IPS-20b (cell line): Measurements from ENCODE around the gene MED13L.

Experiments used
- H3K27ac ChIP-seq: one replicate; pipeline ENCODE4 v1.5.1; 2013; ENCODE audit warnings: low read length
- H3K27me3 ChIP-seq: 2 replicates; pipeline ENCODE4 v1.6.1; 2013; ENCODE audit warnings: mild to moderate bottlenecking, low read length, inconsistent platforms; ENCODE audit not compliant: insufficient read depth
- H3K36me3 ChIP-seq: 2 replicates; pipeline ENCODE4 v1.6.1; 2013; ENCODE audit warnings: low read depth, mild to moderate bottlenecking, inconsistent platforms, low read length, moderate library complexity; ENCODE audit not compliant: insufficient read depth
- H3K4me1 ChIP-seq: 2 replicates; pipeline ENCODE4 v1.6.1; 2013; ENCODE audit warnings: mild to moderate bottlenecking, control low read depth, inconsistent platforms, low read length, moderate library complexity; ENCODE audit not compliant: insufficient read depth
- H3K4me3 ChIP-seq: 2 replicates; pipeline ENCODE4 v1.5.1; 2013; ENCODE audit warnings: mild to moderate bottlenecking, low read length, inconsistent platforms
- H3K9ac ChIP-seq: 2 replicates; pipeline ENCODE4 v1.6.1; 2013; ENCODE audit warnings: low read depth, mild to moderate bottlenecking, inconsistent platforms, low read length, moderate library complexity
- H3K9me3 ChIP-seq: 2 replicates; pipeline ENCODE4 v1.6.1; 2013; ENCODE audit warnings: mild to moderate bottlenecking, low read depth, low read length, inconsistent platforms; ENCODE audit not compliant: insufficient read depth

The MED13L gene

GRCh38 chr12:115960868-115961802 lies 316.4 kb downstream of the MED13L start:
- Histone ChIP-seq H3K9me3 (no peaks in the 10 kb centered on the region), H3K27ac (no peak overlapping the region), H3K9ac (no peak overlapping the region), H3K36me3 (peaks cover 75% of the 10 kb centered on the region), H3K4me1 (no peaks in the 10 kb centered on the region), H3K27me3 (no peaks in the 10 kb centered on the region), H3K4me3 (no peak overlapping the region)

- Histone ChIP-seq H3K27me3 (no peaks in the 10 kb centered on the region), H3K36me3 (peaks cover 44% of the 10 kb centered on the region), H3K9ac (no peak overlapping the region), H3K27ac (no peak overlapping the region), H3K9me3 (no peaks in the 10 kb centered on the region), H3K4me3 (no peak overlapping the region), H3K4me1 (peaks cover 4% of the 10 kb centered on the region)
These were observed 319.7 kb downstream of the MED13L start for GRCh38 chr12:115957686-115958290.

GRCh38 chr12:115956659-115957058 lies 320.8 kb downstream of the MED13L start:
- H3K9ac ChIP-seq, result no peak overlapping the region
- no peak overlapping the region for H3K27ac ChIP-seq
- no peaks in the 10 kb centered on the region for H3K9me3 ChIP-seq
- peaks cover 34% of the 10 kb centered on the region for H3K36me3 ChIP-seq
- H3K27me3 ChIP-seq, result no peaks in the 10 kb centered on the region
- H3K4me3 ChIP-seq, result no peak overlapping the region
- H3K4me1 ChIP-seq, result peaks cover 5% of the 10 kb centered on the region

GRCh38 chr12:115956236-115956635 lies 321.3 kb downstream of the MED13L start:
- Histone ChIP-seq H3K4me3 (no peak overlapping the region), H3K9ac (no peak overlapping the region), H3K4me1 (peaks cover 5% of the 10 kb centered on the region), H3K36me3 (peaks cover 30% of the 10 kb centered on the region), H3K9me3 (no peaks in the 10 kb centered on the region), H3K27ac (no peak overlapping the region), H3K27me3 (no peaks in the 10 kb centered on the region)

- Histone ChIP-seq H3K27ac (no peak overlapping the region), H3K9ac (no peak overlapping the region), H3K27me3 (no peaks in the 10 kb centered on the region), H3K4me3 (no peak overlapping the region), H3K4me1 (peaks cover 5% of the 10 kb centered on the region), H3K36me3 (peaks cover 12% of the 10 kb centered on the region; the same call in 1 of the 2 replicates), H3K9me3 (no peaks in the 10 kb centered on the region)
These were observed 324.0 kb downstream of the MED13L start for GRCh38 chr12:115953450-115953849.

- no peak overlapping the region for H3K4me3 ChIP-seq
- H3K36me3 ChIP-seq, result peaks cover 8% of the 10 kb centered on the region; the same call in 1 of the 2 replicates
- peaks cover 5% of the 10 kb centered on the region for H3K4me1 ChIP-seq
- H3K27me3 ChIP-seq, result no peaks in the 10 kb centered on the region
- H3K9ac ChIP-seq, result no peak overlapping the region
- H3K9me3 ChIP-seq, result no peaks in the 10 kb centered on the region
- H3K27ac ChIP-seq, result no peak overlapping the region
These were observed 324.5 kb downstream of the MED13L start for GRCh38 chr12:115953031-115953430.

- no peak overlapping the region for H3K27ac ChIP-seq
- H3K9me3 ChIP-seq, result no peaks in the 10 kb centered on the region
- H3K9ac ChIP-seq, result no peak overlapping the region
- H3K4me3 ChIP-seq, result no peak overlapping the region
- H3K36me3 ChIP-seq, result no peaks in the 10 kb centered on the region
- H3K27me3 ChIP-seq, result no peaks in the 10 kb centered on the region
- peaks cover 5% of the 10 kb centered on the region for H3K4me1 ChIP-seq
These were observed 326.5 kb downstream of the MED13L start for GRCh38 chr12:115950959-115951358.

GRCh38 chr12:115949675-115950074 lies 327.8 kb downstream of the MED13L start:
- Histone ChIP-seq H3K27ac (no peak overlapping the region), H3K9me3 (no peaks in the 10 kb centered on the region), H3K27me3 (no peaks in the 10 kb centered on the region), H3K36me3 (no peaks in the 10 kb centered on the region), H3K4me3 (no peak overlapping the region), H3K4me1 (peaks cover 5% of the 10 kb centered on the region), H3K9ac (no peak overlapping the region)

GRCh38 chr12:115947696-115948062 lies 329.8 kb downstream of the MED13L start:
- H3K9ac ChIP-seq, result no peak overlapping the region
- no peak overlapping the region for H3K27ac ChIP-seq
- no peaks in the 10 kb centered on the region for H3K9me3 ChIP-seq
- no peaks in the 10 kb centered on the region for H3K27me3 ChIP-seq
- peaks cover under 1% of the 10 kb centered on the region; the same call in 1 of the 2 replicates for H3K4me1 ChIP-seq
- no peaks in the 10 kb centered on the region for H3K36me3 ChIP-seq
- H3K4me3 ChIP-seq, result no peak overlapping the region

- Histone ChIP-seq H3K36me3 (no peaks in the 10 kb centered on the region), H3K9ac (no peak overlapping the region), H3K4me3 (no peak overlapping the region), H3K27me3 (no peaks in the 10 kb centered on the region), H3K27ac (no peak overlapping the region), H3K4me1 (no peaks in the 10 kb centered on the region), H3K9me3 (no peaks in the 10 kb centered on the region)
These were observed 330.4 kb downstream of the MED13L start for GRCh38 chr12:115946867-115947695.

GRCh38 chr12:115946092-115946491 lies 331.4 kb downstream of the MED13L start:
- Histone ChIP-seq H3K27me3 (no peaks in the 10 kb centered on the region), H3K36me3 (no peaks in the 10 kb centered on the region), H3K9me3 (no peaks in the 10 kb centered on the region), H3K4me1 (no peaks in the 10 kb centered on the region), H3K27ac (no peak overlapping the region), H3K9ac (no peak overlapping the region), H3K4me3 (no peak overlapping the region)
